B cell (primary cell): Measurements from ENCODE around the gene IGFL3. TPM values are rescaled to one million over a fixed set of nuclear protein-coding genes. Genes with fewer than 3 reads are reported as not detected.

ENCODE experiments used
- ATAC-seq: fragments of 200-7000 bp; cut with Tn5 transposase; one replicate; pipeline ENCODE4 v1.10.0; 2021; ENCODE audit warnings: low read depth, mild to moderate bottlenecking, moderate number of reproducible peaks, moderate library complexity
- CTCF ChIA-PET: fragments of 350-600 bp; sonication (Branson Sonifier 250); formaldehyde crosslinking; loops from one replicate; lab custom pipeline; 2021; ENCODE audit warnings: antibody characterized with exemption, inconsistent platforms; lab: Charles Lee
- POLR2A ChIA-PET: fragments of 350-600 bp; sonication (Branson Sonifier 250); formaldehyde crosslinking; loops from one replicate; lab custom pipeline; 2021; ENCODE audit warnings: antibody characterized with exemption; lab: Charles Lee
- DNase-seq: peaks from one replicate; pipeline ENCODE4 v3.0.0; 2013
- H2AFZ ChIP-seq: 2 replicates; pipeline ENCODE4 v1.6.1; 2012; ENCODE audit warnings: mild to moderate bottlenecking, low read depth, low read length; ENCODE audit not compliant: insufficient read depth, poor library complexity, severe bottlenecking
- H3K27ac ChIP-seq, 2 donors: 1 replicate in 1 of 2; 2 replicates in 1 of 2; pipeline ENCODE4 v1.5.1; 2012 to 2013; ENCODE audit warnings: low read length in 2 of 2, mild to moderate bottlenecking in 2 of 2, moderate library complexity in 1 of 2
- H3K27me3 ChIP-seq, 4 experiments: fragments of 200-600 bp in 1 of 4; sonication (generic) in 1 of 4; replicated peaks in 1 of 4; 1 replicate in 2 of 4; 2 replicates in 2 of 4; pipeline versions ENCODE4 v1.6.1 to v1.7.0; 2013 to 2016; ENCODE audit warnings: low read length in 3 of 4, mild to moderate bottlenecking in 2 of 4, mixed read lengths in 1 of 4, moderate library complexity in 1 of 4; ENCODE audit not compliant: insufficient read depth in 4 of 4, control insufficient read depth in 3 of 4; ENCODE audit errors: control extremely low read depth in 1 of 4
- H3K36me3 ChIP-seq, 2 experiments: replicated peaks in 1 of 2; 1 replicate in 1 of 2; 2 replicates in 1 of 2; pipeline versions ENCODE4 v1.6.1 to v1.7.1; 2013; ENCODE audit warnings: low read length in 1 of 2; ENCODE audit not compliant: insufficient read depth in 2 of 2, control insufficient read depth in 1 of 2; ENCODE audit errors: control extremely low read depth in 1 of 2, extremely low read depth in 1 of 2
- H3K4me1 ChIP-seq, 2 donors: fragments of 200-600 bp in 1 of 2; sonication (generic) in 1 of 2; 1 replicate in 1 of 2; 2 replicates in 1 of 2; pipeline versions ENCODE4 v1.5.1 to v1.6.1; 2013 to 2017; ENCODE audit warnings: low read length in 2 of 2; ENCODE audit not compliant: control insufficient read depth in 2 of 2, insufficient read depth in 2 of 2
- H3K4me2 ChIP-seq: replicated peaks from 2 replicates; pipeline ENCODE3; 2012; ENCODE audit warnings: mild to moderate bottlenecking, low read depth, low read length; ENCODE audit not compliant: poor library complexity, severe bottlenecking
- H3K4me3 ChIP-seq, 5 experiments: fragments of 200-600 bp in 1 of 5; sonication (generic) in 1 of 5; 1 replicate in 3 of 5; 2 replicates in 2 of 5; pipeline versions ENCODE4 v1.5.1 to v1.7.0; 2011 to 2016; ENCODE audit warnings: low read length in 4 of 5, mild to moderate bottlenecking in 4 of 5, low read depth in 2 of 5, control low read depth in 1 of 5, moderate library complexity in 1 of 5; ENCODE audit not compliant: insufficient read depth in 1 of 5; ENCODE audit errors: control extremely low read depth in 1 of 5, extremely low read depth in 1 of 5
- H3K79me2 ChIP-seq: fragments of 200-600 bp; sonication (generic); one replicate; pipeline ENCODE4 v1.6.0; 2016; ENCODE audit warnings: low read length; ENCODE audit not compliant: control insufficient read depth, insufficient read depth
- H3K9ac ChIP-seq: fragments of 200-600 bp; sonication (generic); 2 replicates; pipeline ENCODE4 v1.6.1; 2017; ENCODE audit warnings: mild to moderate bottlenecking, low read length, moderate library complexity
- H3K9me3 ChIP-seq, 3 donors: one replicate each; pipeline versions ENCODE4 v1.6.1 to v1.7.1; 2013; ENCODE audit warnings: low read length in 2 of 3; ENCODE audit not compliant: control insufficient read depth in 2 of 3, insufficient read depth in 1 of 3; ENCODE audit errors: control extremely low read depth in 1 of 3
- H4K20me1 ChIP-seq: 2 replicates; pipeline ENCODE4 v1.6.0; 2012; ENCODE audit warnings: mild to moderate bottlenecking, low read length; ENCODE audit not compliant: insufficient read depth, control insufficient read depth, poor library complexity, severe bottlenecking
- H3K27ac Mint-ChIP-seq: one replicate; pipeline ENCODE4 v1.8.0; 2021; ENCODE audit warnings: mixed read lengths
- H3K27me3 Mint-ChIP-seq: one replicate; pipeline ENCODE4 v1.8.0; 2021; ENCODE audit warnings: mixed read lengths
- H3K4me1 Mint-ChIP-seq: one replicate; pipeline ENCODE4 v1.8.0; 2021; ENCODE audit warnings: mixed read lengths
- H3K4me3 Mint-ChIP-seq: one replicate; pipeline ENCODE4 v1.8.0; 2021; ENCODE audit warnings: mixed read lengths
- H3K9me3 Mint-ChIP-seq: one replicate; pipeline ENCODE4 v1.8.0; 2022; ENCODE audit warnings: mixed read lengths; ENCODE audit not compliant: insufficient read depth
- CTCF ChIP-seq: fragments of 200-600 bp; IDR thresholded peaks from one replicate; pipeline ENCODE4 v1.8.0; 2022; ENCODE audit warnings: antibody characterized with exemption, mild to moderate bottlenecking
- EZH2 ChIP-seq: IDR thresholded peaks from 2 replicates; pipeline ENCODE4 v1.6.1; 2012; ENCODE audit warnings: borderline replicate concordance, low read depth, mild to moderate bottlenecking, moderate library complexity, low read length; ENCODE audit not compliant: insufficient read depth, poor library complexity, severe bottlenecking
- WGBS: methylation state at CpG from one replicate; pipeline ENCODE4 v1.1.5; 2013; ENCODE audit warnings: missing lambda C conversion rate; ENCODE audit not compliant: insufficient coverage; 5-methylcytosine and 5-hydroxymethylcytosine counted together
- intact Hi-C: fragments of 100-400 bp; cut with micrococcal nuclease; formaldehyde crosslinking; loops from one replicate; pipeline ENCODE4 v1.10.0; 2022
- polyA plus RNA-seq: library from polyadenylated mRNA; depleted of rRNA; stranded (reverse); fragments of >200 nt; gene quantifications from 2 replicates; pipeline ENCODE4 v1.2.3, GENCODE V29; 2012
- total RNA-seq, 2 donors: library from RNA; stranded (reverse); fragments of 120-200 nt in 1 of 2; gene quantifications; 1 replicate in 1 of 2; 2 replicates in 1 of 2; pipeline versions ENCODE4 v1.2.3 to v1.2.4, GENCODE V29; 2013 to 2022

The IGFL3 gene
- total and polyA plus RNA-seq, 2 donors (not counting 1 experiment from before 2014, with no cell fraction given) = not detected

DNA sequence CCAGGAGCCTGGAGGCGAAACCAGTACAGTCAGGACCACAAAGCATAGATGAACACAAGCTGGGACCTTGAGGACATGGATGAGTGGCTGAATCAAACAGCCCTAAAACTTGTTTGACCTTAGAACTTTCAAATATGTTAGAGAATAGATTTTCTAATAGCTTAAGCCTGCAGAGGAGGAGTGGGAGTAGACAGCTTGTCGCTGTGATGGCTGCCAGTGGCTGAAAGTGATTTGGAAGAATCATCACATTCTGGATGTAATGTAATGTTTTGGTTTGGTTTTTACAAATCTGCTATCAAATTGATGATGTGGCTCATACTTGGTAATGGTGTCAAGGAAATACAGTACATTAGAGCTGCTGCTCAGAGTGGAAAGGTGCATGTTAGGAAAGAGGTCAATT is 12.0 kb downstream of the IGFL3 start:
- no peaks in the 10 kb centered on the region for H3K4me1 ChIP-seq
- no peaks in the 10 kb centered on the region for H3K36me3 ChIP-seq
- no peaks in the 10 kb centered on the region for H3K4me1 Mint-ChIP-seq
- intact Hi-C loops = no loop called here
- H3K27me3 ChIP-seq = peaks cover 0 to 14% (median 3%) of the 10 kb centered on the region in 4 experiments
- H2AFZ ChIP-seq = no peak overlapping the region
- H3K9ac ChIP-seq = no peak overlapping the region
- H3K79me2 ChIP-seq = no peaks in the 10 kb centered on the region
- no peak for TF ChIP-seq EZH2
- TF ChIP-seq CTCF = no peak
- no peak for DNase-seq
- H3K27ac Mint-ChIP-seq = no peak overlapping the region
- ATAC-seq = no peak
- H3K9me3 ChIP-seq = peaks cover 0 to 1% (median 0%) of the 10 kb centered on the region in 3 donors
- no peaks in the 10 kb centered on the region for H3K9me3 Mint-ChIP-seq
- no peak overlapping the region for H3K4me2 ChIP-seq
- 69% methylated on average over 2 of the region's 2 CpGs for WGBS
- H3K27ac ChIP-seq = no peak overlapping the region
- ChIA-PET CTCF (no interaction called here), POLR2A (no interaction called here)
- H3K4me3 Mint-ChIP-seq = no peak overlapping the region
- no peak overlapping the region for H3K4me3 ChIP-seq
- peaks cover 34% of the 10 kb centered on the region for H3K27me3 Mint-ChIP-seq
- H4K20me1 ChIP-seq = no peaks in the 10 kb centered on the region

DNA sequence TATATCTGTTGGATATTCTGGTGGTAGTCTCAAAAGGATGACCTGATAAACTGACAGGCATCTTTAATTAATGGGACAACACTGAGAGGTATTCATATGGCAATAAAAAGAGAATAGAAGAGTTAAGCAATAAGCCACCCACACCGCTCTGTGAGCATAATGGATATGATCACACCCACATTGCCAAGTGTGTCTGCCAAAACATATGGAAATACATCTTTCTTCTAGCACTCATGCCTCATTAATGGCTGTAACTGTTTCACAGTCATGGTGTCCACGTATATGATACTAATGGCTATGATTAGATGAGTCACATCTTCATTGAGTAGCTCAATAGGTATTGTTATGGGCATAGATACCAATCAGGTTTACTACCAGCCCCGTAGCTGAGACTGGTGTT is 13.1 kb downstream of the IGFL3 start:
- no peak overlapping the region for H3K27ac ChIP-seq
- TF ChIP-seq EZH2 = no peak
- no peak for TF ChIP-seq CTCF
- no peaks in the 10 kb centered on the region for H3K4me1 ChIP-seq
- ChIA-PET CTCF (no interaction called here), POLR2A (no interaction called here)
- WGBS = 93% methylated on average over 2 of the region's 3 CpGs
- no peak overlapping the region for H3K9ac ChIP-seq
- no peak for ATAC-seq
- no peaks in the 10 kb centered on the region for H3K79me2 ChIP-seq
- H3K27ac Mint-ChIP-seq = no peak overlapping the region
- intact Hi-C loops = no loop called here
- DNase-seq = no peak
- no peak overlapping the region for H2AFZ ChIP-seq
- no peaks in the 10 kb centered on the region for H3K4me1 Mint-ChIP-seq
- no peaks in the 10 kb centered on the region for H4K20me1 ChIP-seq
- H3K4me2 ChIP-seq = no peak overlapping the region
- peaks cover 0 to 1% (median 0%) of the 10 kb centered on the region in 3 donors for H3K9me3 ChIP-seq
- peaks cover 0 to 14% (median 3%) of the 10 kb centered on the region in 4 experiments for H3K27me3 ChIP-seq
- no peaks in the 10 kb centered on the region for H3K9me3 Mint-ChIP-seq
- H3K36me3 ChIP-seq = no peaks in the 10 kb centered on the region
- peaks cover 34% of the 10 kb centered on the region for H3K27me3 Mint-ChIP-seq
- H3K4me3 ChIP-seq = no peak overlapping the region
- H3K4me3 Mint-ChIP-seq = no peak overlapping the region
